ENCODE results near the gene ANTXR2.
"Not testable (repeated sequence)": the region's sequence is repeated elsewhere in the genome, so short reads cannot be mapped to it uniquely, and the experiment has no call there.

Gene ANTXR2

DNA sequence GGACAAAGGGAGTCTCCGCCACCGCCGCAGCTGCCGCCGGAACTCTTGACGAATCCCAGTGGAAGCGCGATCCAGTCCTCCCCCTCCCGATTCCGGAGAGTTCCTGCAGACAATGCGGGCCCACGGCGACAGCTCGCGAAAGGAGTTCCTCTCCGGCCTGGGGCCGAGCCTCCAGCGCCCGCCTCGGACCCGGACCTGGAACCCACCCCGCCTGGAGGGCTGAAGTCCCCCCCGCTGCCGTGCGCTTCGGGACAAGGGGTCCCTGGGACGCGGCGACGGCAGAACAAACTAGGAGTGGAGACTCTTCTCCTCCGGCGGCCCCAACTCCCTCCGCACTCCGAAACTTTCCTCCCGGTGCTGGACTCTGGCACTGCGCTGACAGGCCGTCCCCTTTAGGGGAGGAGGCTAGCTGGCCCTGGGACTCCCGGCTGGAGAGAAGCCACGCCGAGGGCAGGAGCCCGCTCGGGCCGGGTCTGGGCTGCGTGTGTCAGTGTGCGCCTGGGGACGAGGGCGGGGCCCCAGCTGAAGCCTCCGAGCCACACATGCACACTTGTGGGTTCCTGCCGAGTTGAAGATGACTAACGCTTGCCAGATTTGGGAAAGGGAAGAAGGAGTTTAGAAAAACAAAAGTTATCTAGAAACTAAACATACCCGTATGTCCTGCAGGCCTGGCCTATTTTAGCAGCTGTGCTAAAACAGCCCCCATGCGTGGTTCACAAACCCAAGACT, at the start of gene ANTXR2:
Gene ANTXR2 (minus strand): TSS at position 486 of the 729 bp plus-strand sequence. CDS start 669 bp downstream, outside the sequence.
- DNase-seq = peak; percentile 91

DNA sequence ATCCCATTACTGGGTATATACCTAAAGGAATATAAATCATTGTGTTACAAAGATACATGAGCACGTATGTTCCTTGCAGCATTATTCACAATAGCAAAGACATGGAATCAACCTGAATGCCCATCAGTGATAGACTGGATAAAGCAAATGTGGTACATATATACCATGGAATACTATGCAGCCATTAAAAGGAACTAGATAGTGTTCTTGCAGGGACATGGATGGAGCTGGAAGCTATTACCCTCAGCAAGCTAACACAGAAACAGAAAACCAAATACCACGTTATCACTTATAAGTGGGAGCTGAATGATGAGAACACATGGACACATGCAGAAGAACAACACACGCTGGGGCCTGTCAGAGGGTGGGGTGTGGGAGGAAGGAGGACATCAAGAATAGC, 48.8 kb upstream of the ANTXR2 start:
- not testable (repeated sequence) for DNase-seq

DNA sequence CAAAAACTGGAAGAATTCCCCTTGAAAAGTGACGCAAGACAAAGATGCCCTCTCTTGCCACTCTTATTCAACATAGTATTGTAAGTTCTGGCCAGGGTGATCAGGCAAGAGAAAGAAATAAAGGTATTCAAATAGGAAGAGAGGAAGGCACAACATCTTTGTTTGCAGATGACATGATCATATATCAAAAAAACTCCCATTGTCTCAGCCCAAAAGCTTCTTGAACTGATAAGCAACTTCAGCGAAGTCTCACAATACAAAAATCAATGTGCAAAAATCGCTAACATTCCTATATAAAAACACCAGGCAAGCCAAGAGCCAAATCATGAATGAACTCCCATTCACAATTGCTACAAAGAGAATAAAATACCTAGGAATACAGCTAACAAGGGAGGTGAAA, 46.6 kb upstream of the ANTXR2 start:
- not testable (repeated sequence) for DNase-seq

DNA sequence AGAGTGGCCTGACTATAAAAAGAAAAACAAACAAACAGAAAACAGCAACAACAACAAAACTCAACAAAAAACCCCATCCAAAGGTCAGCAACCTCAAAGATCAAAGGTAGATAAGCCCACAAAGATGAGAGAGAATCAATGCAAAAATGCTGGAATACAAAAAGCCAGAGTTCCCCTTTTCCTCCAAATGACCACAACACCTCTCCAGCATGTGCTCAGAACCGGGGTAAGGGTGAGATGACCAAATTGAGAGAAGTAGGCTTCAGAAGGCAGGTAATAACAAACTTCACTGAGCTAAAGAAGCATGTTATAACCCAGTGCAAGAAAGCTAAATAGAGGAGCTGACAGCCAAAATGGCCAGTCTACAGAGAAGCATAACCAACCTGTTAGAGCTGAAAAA, 43.5 kb upstream of the ANTXR2 start:
- DNase-seq = no peak

DNA sequence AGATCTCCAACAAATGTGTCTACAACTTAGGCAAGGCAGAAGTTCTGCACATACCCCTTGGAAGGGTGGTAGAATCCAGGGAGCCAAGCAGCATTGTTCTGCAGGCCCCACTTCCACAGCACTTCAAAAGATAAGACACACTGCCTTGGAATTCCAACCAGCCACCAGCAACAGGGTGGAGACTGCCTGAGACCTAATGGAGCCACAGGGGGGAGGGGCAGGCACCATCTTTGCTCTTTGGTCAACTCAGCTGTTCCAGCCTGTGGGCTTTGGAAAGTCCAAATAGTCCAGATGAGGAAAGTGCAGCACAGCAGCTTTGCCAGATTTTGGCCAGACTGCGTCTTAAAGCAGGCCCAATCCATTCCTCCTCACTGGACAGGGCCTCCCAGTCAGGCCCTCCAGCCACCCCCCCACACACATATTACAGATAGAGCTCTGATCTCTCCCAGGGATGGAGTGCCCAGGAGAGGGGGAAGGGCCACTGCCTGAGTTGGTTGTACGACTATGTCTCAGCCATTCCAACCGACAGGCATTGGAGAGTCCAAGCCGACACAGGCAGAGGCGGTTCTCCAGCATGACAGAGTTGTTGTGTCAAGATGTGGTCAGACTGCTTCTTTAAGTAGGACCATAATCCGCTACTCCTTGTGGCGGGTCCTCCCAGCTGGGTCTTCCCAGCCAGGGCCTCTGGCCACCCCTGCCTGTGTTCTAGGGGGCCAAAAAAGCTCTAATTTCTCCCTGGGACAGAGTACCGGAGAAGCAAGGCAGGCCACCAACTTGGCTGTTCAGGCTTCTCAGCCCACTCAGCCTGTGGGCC, 42.5 kb upstream of the ANTXR2 start:
- DNase-seq = no peak

DNA sequence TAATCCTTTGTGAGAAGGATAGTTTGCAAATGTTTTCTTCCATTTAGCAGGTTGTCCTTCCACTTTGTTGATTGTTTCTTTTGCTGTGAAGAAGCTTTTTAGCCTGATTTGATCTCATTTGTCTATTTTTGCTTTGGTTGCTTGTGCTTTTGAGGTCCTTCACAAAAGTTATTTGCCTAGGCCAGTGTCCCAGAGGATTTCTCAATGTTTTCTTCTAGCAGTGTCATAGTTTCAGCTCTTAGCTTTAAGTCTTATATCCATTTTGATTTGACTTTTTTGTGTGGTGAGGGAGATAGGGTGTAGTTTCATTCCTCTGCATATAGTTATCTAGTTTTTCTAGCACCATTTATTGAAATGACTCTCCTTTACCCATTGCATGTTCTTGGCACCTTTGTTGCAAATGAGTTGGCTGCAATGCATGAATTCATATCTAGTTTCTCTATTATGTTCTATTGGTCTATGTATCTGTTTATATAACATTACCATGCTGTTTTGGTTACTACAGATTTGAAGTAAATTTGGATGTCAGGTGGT, 41.8 kb upstream of the ANTXR2 start:
- DNase-seq = no peak

DNA sequence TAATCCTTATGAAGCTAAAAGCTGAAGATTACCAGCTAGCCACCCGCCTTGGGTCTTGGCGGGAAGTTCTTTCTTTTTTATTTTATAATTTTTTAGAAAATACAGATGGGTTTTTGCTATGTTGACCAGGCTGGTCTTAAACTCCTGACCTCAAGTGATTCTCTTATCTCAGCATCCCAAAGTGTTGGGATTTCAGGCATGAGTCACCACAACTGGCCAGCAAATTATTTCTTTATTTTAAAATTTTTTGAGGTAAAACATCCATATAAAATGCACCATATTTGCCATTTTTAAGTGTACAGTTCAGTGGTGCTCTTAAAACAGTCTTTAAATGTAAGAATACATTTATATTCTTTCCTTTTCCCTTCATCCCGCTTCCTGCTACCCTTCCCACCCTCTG, 40.6 kb upstream of the ANTXR2 start:
- DNase-seq = no peak

DNA sequence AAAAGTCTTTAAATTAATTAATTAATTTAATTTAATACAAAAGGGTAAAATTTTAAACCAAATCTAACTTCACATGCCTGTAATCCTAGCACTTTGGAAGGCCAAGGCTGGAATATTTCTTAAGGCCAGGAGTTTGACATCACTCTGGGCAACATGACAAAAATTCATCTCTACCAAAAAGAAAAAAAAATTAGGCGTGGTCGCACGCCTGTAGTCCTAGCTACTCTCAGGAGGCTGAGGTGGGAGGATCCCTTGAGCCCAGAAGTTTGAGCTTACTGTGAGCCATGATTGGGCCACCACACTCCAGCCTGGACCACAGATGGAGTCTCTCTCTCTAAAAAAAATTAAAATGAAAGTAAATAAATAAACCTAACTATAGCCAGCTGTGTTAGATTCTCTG, 39.2 kb upstream of the ANTXR2 start:
- DNase-seq = no peak

DNA sequence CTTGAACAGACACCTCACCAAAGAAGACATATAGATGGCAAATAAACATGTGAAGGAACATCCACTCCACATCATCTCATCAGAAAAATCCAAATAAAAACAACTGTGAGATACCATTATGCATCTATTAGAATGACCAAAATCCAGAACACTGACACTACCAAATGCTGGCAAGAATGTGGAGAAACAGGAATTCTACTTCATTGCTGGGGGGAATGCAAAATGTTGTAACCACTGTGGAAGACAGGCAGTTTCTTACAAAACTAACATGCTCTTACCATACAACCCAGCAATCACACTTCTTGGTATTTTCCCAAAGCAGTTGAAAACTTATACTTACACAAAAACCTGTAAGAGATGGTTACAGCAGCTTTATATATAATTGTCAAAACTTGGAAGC, 38.2 kb upstream of the ANTXR2 start:
- no peak for DNase-seq

DNA sequence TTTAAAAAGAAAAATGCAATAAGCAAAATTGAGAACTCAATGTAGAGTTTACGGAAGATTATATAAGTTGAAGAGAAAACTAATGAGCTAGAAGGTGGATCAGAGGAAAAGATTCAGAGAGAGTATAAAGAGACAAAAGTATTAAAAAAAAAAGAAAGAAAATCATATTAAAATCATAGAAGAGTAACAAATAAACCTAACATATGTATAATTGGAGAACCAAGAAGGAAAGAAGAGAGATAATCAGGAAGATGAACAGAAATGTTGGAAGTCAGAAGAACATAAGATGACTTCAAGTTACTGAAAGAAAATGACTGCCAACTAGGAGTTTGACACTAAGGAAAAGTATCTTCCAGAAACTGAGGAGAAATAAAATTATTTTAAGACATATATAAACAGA, 34.3 kb upstream of the ANTXR2 start:
- DNase-seq = no peak

DNA sequence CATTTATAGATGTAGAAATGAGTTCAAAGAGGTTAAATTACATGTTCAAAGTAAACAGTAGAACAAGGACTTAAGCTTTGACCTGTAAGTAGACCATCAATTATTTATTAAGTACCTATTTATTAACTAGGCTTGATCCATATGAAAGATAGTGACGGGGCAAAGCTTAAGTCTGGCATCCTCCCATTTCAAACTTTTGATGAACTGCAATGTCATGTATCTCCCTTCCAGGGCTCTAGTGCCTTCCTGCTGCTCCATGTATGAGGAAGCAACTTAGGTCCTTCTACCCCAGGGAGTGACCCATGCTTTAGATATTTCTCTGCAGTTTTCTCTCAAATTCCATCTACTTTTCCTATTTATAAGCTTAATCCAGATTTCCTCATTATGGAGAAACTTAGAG, 31.9 kb upstream of the ANTXR2 start:
- DNase-seq = no peak

DNA sequence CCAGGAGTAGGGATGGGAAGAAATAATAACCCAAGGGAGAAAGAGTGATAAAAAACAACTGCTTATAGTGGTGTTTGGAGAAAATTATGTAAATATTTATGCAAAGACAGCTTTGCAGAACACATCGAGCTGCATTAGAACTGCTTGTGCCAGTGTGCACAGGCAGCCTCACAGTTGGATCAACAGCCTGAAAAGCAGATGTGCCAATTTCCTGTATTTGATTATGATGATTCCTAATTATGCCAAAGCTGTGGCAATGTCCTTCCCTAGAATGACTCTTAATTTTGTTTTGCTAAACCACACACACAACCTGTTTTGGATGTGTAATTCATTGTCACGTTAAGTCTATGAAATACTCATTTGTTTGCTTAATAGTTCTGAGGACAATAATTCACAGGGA, 30.6 kb upstream of the ANTXR2 start:
- no peak for DNase-seq

DNA sequence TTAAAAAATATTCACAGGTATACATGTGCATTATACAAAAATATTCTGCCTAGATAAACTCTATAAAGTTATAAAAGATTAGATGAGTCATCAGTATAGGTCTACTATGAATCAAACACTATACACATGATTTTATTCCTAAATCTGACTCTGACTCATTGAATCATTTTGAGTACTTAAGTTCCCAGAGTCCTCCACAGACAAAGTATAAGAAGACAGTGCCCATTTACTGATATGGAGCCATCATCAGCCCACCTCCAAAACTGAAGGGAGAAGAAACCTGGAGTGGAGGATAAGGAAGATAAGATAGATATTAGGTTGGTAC, 28.7 kb upstream of the ANTXR2 start:
- no peak for DNase-seq

DNA sequence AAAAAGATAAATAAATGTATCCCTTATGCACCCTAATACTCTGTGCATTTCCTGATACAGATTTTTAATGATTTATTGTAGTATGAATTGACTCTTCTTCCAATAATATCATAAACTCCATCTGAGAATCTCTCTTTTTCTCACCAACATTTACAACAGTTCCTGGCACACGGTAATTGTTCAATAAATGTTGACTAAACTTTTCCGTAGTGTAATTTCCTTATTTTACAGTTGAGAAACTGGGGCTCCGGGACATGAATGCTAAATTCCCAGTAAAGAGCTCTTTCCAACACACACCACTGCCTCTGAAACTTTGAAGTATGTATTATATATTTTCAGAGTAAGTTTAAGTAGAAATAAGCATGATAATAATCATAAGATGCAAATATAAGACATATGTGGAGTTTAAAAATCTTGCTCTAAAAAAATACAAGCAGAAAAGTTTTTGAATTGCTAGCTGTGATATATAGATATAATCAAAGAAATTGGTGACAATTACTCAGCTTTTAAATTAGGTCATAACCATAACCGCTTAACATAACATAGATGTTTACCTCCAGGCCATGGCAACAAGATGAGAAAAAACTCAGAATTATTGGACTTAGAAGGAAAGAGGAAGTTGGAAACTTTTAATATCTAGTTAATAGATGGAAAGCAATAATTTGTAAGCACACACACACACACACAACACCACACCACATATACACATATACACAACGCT, 28.2 kb upstream of the ANTXR2 start:
- no peak for DNase-seq

DNA sequence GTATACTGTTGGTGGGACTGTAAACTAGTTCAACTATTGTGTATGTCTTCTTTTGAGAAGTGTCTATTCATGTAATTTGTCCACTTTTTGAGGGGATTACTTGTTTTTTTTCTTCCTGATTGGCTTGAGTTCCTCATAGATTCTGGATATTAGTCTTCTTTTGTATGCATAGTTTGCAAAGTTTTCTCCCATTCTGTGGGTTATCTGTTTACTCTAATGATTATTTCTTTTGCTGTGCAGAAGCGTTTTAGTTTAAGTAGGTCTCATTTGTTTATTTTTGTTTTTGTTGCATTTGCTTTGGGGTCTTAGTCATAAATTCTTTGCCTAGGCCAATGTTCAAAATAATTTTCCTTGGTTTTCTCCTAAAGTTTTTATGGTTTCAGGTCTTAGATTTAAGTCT, 26.6 kb upstream of the ANTXR2 start:
- DNase-seq = no peak

DNA sequence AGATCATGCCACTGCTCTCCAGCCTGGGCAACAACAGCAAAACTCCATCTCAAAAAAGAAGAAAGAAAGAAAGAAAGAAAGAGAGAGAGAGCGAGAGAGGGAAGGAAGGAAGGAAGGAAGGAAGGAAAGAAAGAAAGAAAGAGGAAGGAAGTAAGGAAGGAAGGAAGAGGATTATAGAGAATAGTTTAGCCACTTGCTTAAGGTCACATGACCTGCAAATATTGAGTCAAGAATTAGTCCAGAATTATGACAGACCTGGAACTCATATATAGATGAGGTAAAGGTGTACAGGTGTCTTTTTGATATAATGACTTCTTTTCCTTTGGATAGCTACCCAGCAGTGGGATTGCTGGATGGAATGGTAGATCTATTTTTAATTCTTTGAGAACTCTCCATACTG, 25.6 kb upstream of the ANTXR2 start:
- no peak for DNase-seq

DNA sequence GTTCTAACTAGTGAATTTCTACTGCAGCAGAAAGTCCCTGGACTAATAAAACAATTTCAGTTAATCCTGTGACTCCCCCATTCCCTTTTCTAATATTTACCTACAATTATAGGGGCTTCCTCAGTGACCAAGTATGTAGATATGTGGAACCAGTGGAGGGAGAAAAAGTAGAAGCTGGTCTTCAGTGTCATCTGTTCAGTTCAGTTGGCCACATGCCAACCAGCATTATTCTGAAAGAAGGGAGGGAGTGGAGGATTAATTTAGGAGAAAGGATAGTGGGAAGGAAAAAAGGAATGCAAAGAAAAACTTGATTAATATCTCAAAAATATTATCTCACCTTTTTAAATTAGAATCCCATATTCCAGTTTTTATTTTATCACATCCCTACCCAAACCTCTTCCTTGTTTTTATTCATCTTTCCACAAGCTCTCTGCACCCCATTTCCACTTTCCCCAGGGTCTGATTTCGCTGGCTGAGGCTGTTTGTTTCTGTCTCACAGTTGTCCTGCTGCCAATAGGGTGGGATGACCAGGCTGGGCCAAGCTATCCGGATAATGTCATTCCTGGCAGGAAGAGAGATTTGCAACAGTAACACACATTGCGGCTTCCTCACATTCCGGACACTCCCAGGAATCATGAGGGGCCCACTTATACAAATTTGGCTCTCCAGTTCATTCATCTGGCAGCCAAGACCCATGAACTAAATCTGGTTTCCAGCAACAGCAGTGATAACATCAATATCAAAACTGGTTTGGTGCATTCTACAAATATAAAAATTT, 24.6 kb upstream of the ANTXR2 start:
- no peak for DNase-seq

DNA sequence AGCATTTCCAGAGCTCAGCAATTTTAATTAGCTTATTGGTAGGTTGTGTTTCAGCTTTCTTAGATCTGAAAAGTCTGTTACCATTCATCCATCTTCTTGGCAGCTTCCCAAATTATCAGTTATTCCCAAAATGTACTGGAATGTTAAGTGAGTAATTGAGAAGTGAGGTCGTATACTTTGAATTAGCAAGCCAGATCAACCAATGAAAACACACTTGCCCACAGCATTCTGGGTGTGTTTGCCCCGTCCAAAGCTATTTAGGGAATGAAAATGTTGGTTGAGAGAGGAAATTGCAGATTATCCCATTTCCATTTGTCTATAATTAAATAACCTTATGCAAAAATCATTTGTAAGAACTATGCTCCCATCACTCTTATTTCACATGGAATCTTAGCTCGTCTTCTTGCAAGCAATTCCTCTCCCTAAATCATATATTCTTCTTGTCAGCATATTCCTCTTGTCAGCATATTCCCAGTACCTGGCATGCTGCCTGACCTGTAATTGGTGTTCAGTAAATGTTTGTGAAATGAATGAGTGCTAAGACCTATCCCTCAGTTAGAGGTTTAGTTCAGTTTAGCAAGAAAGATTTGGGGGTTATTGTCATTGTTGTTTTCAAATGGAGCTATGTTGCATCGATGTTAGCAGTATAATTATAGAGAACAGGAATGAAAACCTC, 23.3 kb upstream of the ANTXR2 start:
- DNase-seq = no peak

DNA sequence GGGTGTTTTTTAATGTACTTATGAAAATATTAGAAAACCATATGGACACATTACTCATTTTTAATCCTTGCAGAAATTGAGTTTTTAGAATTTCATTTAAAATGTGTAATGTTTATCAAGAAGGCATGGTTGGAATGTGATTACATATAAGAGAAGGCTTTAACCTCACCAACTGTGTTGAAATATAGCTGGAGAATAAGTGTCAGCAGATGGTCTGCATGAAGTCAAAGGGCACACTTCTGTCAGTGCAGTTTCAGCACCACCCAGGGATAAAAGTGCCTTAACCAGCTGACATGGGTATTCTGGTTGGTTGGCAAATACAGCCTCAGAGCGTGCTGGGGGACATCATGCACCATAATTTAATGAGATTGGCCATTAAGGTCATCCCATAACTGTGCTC, 21.2 kb upstream of the ANTXR2 start:
- no peak for DNase-seq

DNA sequence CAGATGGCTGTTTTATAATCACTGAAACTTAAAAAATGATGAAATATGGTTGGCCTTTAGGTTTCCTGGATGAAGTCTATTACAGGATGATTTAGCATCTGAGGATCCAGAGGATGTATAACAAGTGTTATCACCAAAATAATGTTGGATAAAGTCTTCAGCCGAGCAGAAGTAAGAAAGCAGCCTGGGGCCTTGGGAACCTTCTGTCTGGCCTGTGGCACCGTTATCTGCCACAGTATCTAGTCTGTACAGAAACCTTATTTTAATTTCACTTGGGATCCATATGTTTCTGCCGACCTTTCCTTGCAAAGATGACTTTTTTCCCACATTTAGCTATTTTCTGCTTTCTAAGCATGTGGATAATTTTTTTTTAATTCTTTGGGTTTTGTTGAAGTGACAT, 20.5 kb upstream of the ANTXR2 start:
- DNase-seq = no peak

DNA sequence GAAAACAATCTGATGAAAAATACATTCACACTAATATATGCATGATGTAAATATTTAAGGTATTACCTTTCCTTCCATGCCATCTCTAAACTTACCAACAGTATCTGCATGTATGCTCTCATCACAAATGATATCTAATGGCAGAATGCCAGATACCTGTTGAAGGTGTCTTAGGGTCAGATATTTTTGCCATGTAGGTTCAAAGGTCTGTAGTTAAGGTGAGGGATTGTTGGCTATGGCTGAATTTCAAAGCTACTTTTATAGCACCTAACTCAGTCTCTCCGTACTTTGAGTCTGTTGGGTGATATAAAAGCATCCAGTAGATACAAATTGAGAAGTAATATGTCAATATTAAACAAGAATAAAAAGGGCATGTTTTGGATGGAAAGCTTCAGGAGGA, 19.8 kb upstream of the ANTXR2 start:
- DNase-seq = no peak

DNA sequence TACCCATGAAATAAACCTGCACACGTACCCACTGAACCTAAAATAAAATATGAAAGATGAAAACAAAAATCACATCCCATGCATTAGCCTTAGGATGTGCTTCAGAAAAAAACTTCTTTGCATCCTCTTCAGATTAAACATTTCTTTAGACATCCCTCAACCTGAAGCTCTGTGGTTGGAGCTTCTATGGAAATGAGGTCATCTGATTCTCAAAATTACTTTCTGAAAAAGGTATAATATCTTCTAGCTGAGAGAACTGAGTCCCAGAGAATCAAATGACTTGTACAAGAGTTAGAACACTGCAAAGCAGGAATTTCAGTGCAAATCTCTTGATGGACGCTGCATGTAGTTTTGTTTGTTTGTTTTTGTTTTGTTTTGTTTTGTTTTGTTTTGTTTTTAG, 19.1 kb upstream of the ANTXR2 start:
- peak; percentile 61 for DNase-seq

Measured in activated CD4-positive, alpha-beta T cell treated with anti-CD3 and anti-CD28 coated beads, Interleukin-2, amount 50 U/mL, for 16 hours (primary cell).